Vagina (tissue), 2 donors: ENCODE results near the gene APOBEC3F. TPM values are rescaled to one million over a fixed set of nuclear protein-coding genes. Genes with fewer than 3 reads are reported as not detected.
A peak's percentile ranks its signal among the peaks of the same experiment; 100 is the strongest.
"Not testable (repeated sequence)": the region's sequence is repeated elsewhere in the genome, so short reads cannot be mapped to it uniquely, and the experiment has no call there.

Experiments used
- DNase-seq, 2 donors: peaks; one replicate each; pipeline ENCODE4 v3.0.0-alpha.2; 2017; ENCODE audit errors: extremely low spot score in 2 of 2
- H3K27ac ChIP-seq: fragments of 200-600 bp; sonication (generic); one replicate; pipeline ENCODE4 v1.5.1; 2019
- H3K27me3 ChIP-seq: fragments of 200-600 bp; sonication (generic); one replicate; pipeline ENCODE4 v1.5.1; 2019
- H3K36me3 ChIP-seq, 2 donors: fragments of 200-600 bp; sonication (generic); one replicate each; pipeline ENCODE4 v1.5.1; 2017 to 2019
- H3K4me1 ChIP-seq: fragments of 200-600 bp; sonication (generic); one replicate; pipeline ENCODE4 v1.5.1; 2019
- H3K4me3 ChIP-seq, 2 donors: fragments of 200-600 bp; sonication (generic); 1 replicate in 1 of 2; 2 replicates in 1 of 2; pipeline ENCODE4 v1.5.1; 2016 to 2019
- H3K9me3 ChIP-seq: fragments of 200-600 bp; sonication (generic); one replicate; pipeline ENCODE4 v1.5.1; 2019
- CTCF ChIP-seq, 3 experiments: fragments of 450-650 bp in 2 of 3; fragments of 200-600 bp in 1 of 3; sonication (generic) in 1 of 3; IDR thresholded peaks; one replicate each; pipeline ENCODE4 v1.5.1; 2017 to 2019; ENCODE audit warnings: antibody characterized with exemption in 3 of 3, mild to moderate bottlenecking in 2 of 3, moderate library complexity in 2 of 3
- POLR2A ChIP-seq, 2 donors: fragments of 450-650 bp; IDR thresholded peaks; one replicate each; pipeline ENCODE4 v1.6.1; 2017; ENCODE audit warnings: antibody characterized with exemption in 2 of 2, mild to moderate bottlenecking in 2 of 2, moderate library complexity in 2 of 2
- POLR2AphosphoS5 ChIP-seq, 2 donors: sonication (generic); formaldehyde crosslinking; IDR thresholded peaks; one replicate each; pipeline ENCODE4 v1.9.0; 2017; ENCODE audit warnings: antibody characterized with exemption in 2 of 2, mild to moderate bottlenecking in 2 of 2, low read depth in 1 of 2; ENCODE audit not compliant: insufficient read depth in 1 of 2
- intact Hi-C: fragments of 100-400 bp; cut with DNase I; formaldehyde crosslinking; loops from one replicate; pipeline ENCODE4 v1.15.1; 2023
- total RNA-seq: library from RNA; depleted of rRNA; stranded (reverse); fragments of >200 nt; gene quantifications from one replicate; pipeline ENCODE4 v1.2.3, GENCODE V29; 2016

Gene APOBEC3F
- total RNA-seq, 1 donor from 2014 or later: 2.7 TPM

GRCh38 chr22:39010946-39011345 is 29.7 kb upstream of the APOBEC3F start:
- Histone ChIP-seq H3K36me3 (no peaks in the 10 kb centered on the region), H3K4me1 (peaks cover 15% of the 10 kb centered on the region), H3K4me3 (no peak overlapping the region), H3K9me3 (no peaks in the 10 kb centered on the region), H3K27ac (no peak overlapping the region), H3K27me3 (no peaks in the 10 kb centered on the region)
- no peak for TF ChIP-seq CTCF (IDR thresholded peaks at IDR 0.05)
- no peak for TF ChIP-seq POLR2AphosphoS5 (IDR thresholded peaks at IDR 0.05; ENCODE audit: insufficient read depth in 1 of 2, low read depth in 1 of 2)
- no peak for TF ChIP-seq POLR2A (IDR thresholded peaks at IDR 0.05)
- intact Hi-C loops: loop anchor here (10.0 kb wide), 1 partner anchor 114 kb away; no protein-coding TSS in a partner anchor
- DNase-seq: no peak

GRCh38 chr22:39012533-39013511 is 27.8 kb upstream of the APOBEC3F start:
- TF ChIP-seq POLR2AphosphoS5 (IDR thresholded peaks at IDR 0.05; ENCODE audit: insufficient read depth in 1 of 2, low read depth in 1 of 2) (no peak), CTCF (IDR thresholded peaks at IDR 0.05) (no peak)
- no peak for DNase-seq
- intact Hi-C loops: loop anchor here (10.0 kb wide), 1 partner anchor 112 kb away; no protein-coding TSS in a partner anchor
- Histone ChIP-seq H3K4me1 (peaks cover 18% of the 10 kb centered on the region), H3K9me3 (no peaks in the 10 kb centered on the region), H3K4me3 (no peak overlapping the region), H3K27me3 (no peaks in the 10 kb centered on the region), H3K36me3 (no peaks in the 10 kb centered on the region), H3K27ac (no peak overlapping the region)

- Histone ChIP-seq H3K4me3 (peak overlapping the region; percentile 51 to 67), H3K4me1 (peaks cover 18% of the 10 kb centered on the region), H3K27ac (peak overlapping the region; percentile 84)
- DNase-seq, H3K36me3 ChIP-seq, H3K27me3 ChIP-seq, H3K9me3 ChIP-seq: not testable (repeated sequence)
- intact Hi-C loops: loop anchor here (10.0 kb wide), 1 partner anchor 111 kb away; no protein-coding TSS in a partner anchor
These were observed 27.1 kb upstream of the APOBEC3F start for GRCh38 chr22:39013561-39013941.

- DNase-seq: peak in 1 of 2 donors; percentile 93
- peaks cover 18% of the 10 kb centered on the region for H3K4me1 ChIP-seq
- H3K27me3 ChIP-seq: no peaks in the 10 kb centered on the region
- H3K27ac ChIP-seq: peak within 1 kb of the TSS; percentile 84
- peak within 1 kb of the TSS; percentile 51 to 67 for H3K4me3 ChIP-seq
- no peak for TF ChIP-seq CTCF (IDR thresholded peaks at IDR 0.05)
- TF ChIP-seq POLR2AphosphoS5 (IDR thresholded peaks at IDR 0.05; ENCODE audit: insufficient read depth in 1 of 2, low read depth in 1 of 2): peak; percentile 56 to 70
- peak in 1 of 2 donors; percentile 57 for TF ChIP-seq POLR2A (IDR thresholded peaks at IDR 0.05)
- H3K9me3 ChIP-seq: no peaks in the 10 kb centered on the region
- H3K36me3 ChIP-seq: no peaks in the 10 kb centered on the region
- intact Hi-C loops: loop anchor here (10.0 kb wide), 1 partner anchor 111 kb away; no protein-coding TSS in a partner anchor
These were observed 26.5 kb upstream of the APOBEC3F start, which contains the start of gene APOBEC3C for GRCh38 chr22:39013942-39014722. TSS of gene APOBEC3C (plus strand) at chr22:39014257. CDS start at chr22:39014363, 106 bp downstream.

GRCh38 chr22:39014723-39015121 is 25.9 kb upstream of the APOBEC3F start:
- Histone ChIP-seq H3K4me3 (peak overlapping the region; percentile 51 to 67), H3K4me1 (peaks cover 18% of the 10 kb centered on the region), H3K27ac (peak overlapping the region; percentile 84)
- intact Hi-C loops: loop anchor here (10.0 kb wide), 1 partner anchor 110 kb away; no protein-coding TSS in a partner anchor
- DNase-seq, H3K27me3 ChIP-seq, H3K36me3 ChIP-seq, H3K9me3 ChIP-seq: not testable (repeated sequence)
